Measurements from ENCODE around the gene DMWD.
"Not testable (repeated sequence)": the region's sequence is repeated elsewhere in the genome, so short reads cannot be mapped to it uniquely, and the experiment has no call there.

The DMWD gene

GRCh38 chr19:45817010-45817724, 24.5 kb upstream of the DMWD start:
- DNase-seq (ENCODE audit: low read depth in 2 of 3, low spot score in 2 of 3) = peak; percentile 80 to 99 (median 95)

DNA sequence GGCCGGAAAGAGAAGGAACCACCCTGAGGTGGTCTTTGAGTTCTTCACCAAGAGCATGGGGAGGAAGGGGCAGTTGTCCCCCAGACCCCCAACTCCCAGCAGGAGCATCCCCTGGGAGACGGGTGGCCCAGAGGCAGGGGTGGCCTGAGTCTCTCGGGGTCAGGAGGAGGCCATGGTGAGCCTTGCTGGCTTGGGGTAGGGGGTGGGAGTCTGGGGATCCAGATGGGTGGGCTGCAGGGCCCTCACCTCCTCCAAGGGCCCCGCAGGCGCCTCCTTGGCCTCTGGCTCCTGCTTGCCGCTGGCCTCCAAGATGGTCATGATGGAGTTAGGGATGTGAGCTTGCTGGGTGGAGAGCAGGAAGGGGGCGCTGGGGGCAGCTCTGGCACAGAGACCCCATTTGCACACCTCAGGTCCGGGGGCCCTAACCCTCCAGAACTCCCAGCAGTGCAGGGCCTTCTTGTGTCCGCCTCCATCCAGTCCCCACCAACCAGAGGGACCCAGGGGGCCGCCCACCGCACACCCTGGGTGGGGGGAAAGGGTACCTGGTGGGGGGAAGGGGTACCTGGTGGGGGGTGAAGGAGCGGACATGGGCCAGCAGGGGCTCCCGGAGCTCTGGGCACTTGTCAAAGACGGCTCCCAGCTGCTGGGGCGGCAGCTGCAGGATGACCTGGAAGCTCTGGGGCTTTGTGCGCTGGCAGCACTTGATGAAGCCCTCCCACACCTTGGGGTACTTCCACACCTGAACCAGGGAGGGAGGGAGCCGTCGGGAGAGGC, 23.8 kb upstream of the DMWD start:
- DNase-seq (ENCODE audit: low read depth in 2 of 3, low spot score in 2 of 3) = no peak

DNA sequence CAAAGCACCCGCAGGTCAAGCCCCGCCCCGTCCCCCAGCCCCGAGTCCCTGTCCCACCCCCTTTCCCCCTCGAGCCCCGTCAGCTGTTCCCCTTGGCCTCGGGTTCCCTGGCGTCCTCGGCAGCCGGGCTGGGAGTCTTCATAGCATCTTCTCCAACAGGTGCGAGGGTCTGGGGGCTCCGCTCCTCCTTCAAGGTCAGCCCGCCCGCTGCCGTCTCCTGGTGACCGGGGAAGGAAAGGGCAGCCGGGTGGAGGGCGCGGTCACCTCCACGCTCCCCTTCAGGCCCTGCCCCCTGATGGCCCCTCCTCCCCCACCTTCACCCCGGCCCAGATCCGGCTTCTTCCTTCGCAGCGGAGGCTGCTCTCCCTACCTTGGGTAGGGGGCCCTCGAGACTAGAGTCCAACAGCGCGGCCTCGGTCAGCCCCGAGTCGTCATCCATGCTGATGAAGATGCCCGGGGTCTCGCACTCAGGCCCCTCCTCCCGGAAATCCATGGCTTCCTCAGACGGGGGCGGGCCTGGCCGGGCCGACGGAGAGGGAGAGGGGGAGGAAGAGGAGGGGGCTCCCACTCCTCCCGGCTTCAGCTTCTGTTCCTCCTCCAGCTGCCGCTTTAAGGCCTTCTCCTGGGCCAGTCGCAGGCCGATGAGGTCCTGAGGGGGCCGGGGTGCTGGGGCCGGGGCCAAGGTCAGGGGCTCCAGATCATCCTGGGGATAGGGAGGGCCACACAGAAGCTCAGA, 23.0 kb upstream of the DMWD start:
- DNase-seq (ENCODE audit: low read depth in 2 of 3, low spot score in 2 of 3) = no peak

GRCh38 chr19:45814851-45815480, 22.3 kb upstream of the DMWD start, which contains the start of gene RSPH6A:
TSS of gene RSPH6A (minus strand) at chr19:45815308. CDS start at chr19:45815176, 132 bp downstream.
- DNase-seq (ENCODE audit: low read depth in 2 of 3, low spot score in 2 of 3) = no peak

DNA sequence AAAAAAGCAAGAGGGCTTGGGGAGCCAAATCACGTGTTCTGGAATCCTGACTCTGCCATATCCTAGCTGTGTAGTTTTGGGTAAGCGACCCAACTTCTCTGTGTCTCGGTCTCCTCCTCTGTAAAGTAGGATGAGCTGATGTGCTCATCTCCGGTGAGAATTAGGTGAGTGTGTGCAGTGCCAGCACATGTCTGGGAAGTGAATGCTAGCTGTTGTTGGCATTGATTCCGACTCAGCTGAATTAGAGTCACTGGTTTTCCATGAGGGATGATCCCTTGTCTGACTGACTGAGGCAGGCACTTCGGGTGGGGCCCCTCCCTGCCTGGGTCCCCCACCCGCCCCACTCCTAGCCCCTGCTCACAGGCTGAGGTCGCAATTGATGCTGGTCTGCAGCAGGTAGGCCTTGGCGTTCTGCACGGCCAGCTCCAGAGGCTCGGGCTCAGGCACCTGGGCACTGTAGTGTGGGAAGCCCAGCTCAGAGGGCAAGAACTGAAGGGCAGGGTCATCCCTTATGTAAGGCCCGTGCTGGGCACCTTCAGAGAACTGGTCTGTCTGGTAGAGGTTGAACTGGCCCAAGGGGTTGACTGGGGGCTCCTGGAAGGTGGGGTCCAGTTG, 21.6 kb upstream of the DMWD start:
- no peak for DNase-seq (ENCODE audit: low read depth in 2 of 3, low spot score in 2 of 3)

- DNase-seq (ENCODE audit: low read depth in 2 of 3, low spot score in 2 of 3) = no peak
These were observed 19.7 kb upstream of the DMWD start for GRCh38 chr19:45812297-45812696.

DNA sequence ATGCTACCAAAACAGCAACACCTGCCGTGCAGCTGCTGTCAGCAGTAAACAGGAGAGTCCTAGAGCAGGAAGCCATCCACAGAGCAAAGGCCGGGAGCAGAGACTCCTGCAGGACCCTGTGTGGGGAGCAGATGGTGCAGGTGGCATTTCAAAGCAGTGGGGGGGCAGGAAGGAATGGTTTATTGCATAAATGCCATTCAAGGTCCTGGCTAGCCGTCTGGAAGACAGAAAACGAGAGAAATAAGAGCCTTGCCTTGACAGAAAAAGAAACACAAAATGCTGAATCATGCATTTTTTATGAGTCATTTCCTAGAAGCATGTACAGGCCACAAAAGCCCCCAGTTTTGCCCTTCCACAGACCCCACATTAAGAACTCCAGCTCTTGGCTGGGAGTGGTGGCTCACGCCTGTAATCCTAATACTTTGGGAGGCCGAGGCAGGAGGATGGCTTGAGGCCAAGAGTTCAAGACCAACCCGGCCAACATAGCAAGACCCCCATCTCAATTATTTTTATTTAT, 17.1 kb upstream of the DMWD start:
- no peak for DNase-seq (ENCODE audit: low read depth in 2 of 3, low spot score in 2 of 3)

DNA sequence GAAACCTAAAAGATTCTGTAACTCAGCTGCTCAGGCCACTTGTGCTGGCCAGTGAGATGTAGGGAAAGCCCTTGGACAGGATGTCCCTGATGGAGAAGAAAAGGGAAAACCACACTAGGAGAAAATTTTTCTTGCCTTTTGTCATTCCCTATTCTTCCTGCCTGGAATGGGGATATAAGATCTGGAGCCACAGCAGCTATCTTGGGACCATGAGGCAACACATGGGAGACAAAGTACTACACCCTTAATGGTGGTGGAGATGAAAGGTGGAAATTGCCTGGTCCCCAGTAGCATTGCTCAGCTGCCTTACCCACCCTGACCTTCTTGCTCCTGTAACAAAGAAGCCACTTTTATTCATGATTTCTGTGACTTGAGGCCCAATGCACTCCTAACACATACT, 13.1 kb upstream of the DMWD start:
- DNase-seq (ENCODE audit: low read depth in 2 of 3, low spot score in 2 of 3) = no peak

DNA sequence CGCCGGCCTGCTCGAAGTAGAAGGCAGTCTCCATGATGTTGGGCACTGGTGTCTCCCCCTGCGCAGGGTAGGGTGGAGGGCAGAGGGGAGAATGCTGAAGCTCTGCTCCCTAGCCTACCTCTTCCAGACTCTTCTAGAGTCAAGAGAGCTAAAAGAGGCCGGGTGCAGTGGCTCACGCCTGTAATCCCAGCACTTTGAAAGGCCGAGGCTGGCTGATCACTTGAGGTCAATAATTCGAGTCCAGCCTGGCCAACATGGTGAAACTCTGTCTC, 12.2 kb upstream of the DMWD start:
- DNase-seq (ENCODE audit: low read depth in 2 of 3, low spot score in 2 of 3) = no peak

- DNase-seq (ENCODE audit: low read depth in 2 of 3, low spot score in 2 of 3) = no peak
These were observed 11.7 kb upstream of the DMWD start for GRCh38 chr19:45804140-45804958.

DNA sequence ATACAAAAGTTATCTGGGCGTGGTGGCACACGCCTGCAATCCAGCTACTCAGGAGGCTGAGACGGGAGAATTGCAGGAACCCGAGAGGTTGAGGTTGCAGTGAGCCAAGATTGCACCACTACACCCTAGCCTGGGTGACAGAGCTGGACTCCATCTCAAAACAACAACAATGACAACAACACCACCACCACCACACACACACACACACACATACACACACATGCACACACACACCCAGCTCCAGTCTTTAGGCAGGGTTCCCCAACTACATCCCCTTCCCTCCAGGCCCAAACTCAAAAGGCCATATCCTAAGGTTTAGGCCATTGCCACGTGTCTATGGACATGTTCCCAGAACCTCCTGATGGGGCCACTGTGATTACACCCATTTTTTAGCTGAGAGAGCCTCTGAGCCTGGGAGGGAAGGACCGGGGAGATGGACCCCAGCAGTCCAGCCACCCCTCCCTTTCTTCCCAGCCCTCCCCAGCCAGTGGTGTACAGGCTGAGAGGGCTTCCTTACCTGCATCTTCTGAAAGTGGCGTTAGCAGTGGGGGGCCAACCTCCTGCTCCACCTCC, 9.0 kb upstream of the DMWD start:
- no peak for DNase-seq (ENCODE audit: low read depth in 2 of 3, low spot score in 2 of 3)

DNA sequence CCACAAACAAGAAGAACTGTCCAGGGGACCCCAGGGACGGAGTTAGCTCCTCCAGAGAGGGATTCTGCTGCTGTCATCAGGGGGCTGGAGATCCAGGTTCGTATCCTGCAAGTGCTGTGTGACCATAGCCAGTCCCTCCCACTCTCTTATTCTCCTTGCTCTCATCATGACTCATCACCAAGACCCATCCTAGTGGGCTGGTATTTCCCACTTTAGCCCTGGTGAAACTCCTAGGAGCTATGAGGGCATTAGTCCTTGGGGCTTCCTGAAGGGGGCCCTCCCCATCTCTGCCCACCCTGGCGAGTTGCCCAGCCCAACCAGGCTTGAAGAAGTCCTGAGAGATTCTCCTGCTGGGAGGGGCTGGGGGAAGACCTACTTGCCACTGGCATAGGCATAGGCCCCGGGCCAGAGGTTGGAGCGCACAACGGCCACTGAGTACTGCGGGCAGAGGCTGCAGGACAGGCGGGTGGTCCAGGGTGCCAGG, 7.5 kb upstream of the DMWD start:
- DNase-seq (ENCODE audit: low read depth in 2 of 3, low spot score in 2 of 3) = no peak

DNA sequence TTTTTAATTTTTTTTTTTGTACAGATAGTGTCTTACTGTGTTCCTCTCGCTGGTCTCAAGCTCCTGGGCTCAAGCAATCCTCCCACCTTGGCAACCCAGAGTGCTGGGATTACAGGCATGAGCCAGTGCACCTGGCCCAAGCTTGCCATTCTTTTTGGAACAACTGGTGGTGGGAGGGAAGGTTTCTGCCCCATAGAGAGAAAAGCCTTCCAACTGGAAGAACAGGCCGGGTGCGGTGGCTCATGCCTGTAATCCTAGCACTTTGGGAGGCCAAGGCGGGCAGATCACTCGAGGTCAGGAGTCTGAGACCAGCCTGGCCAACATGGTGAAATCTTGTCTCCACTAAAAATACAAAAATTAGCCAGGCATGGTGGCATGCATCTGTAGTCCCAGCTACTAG, 6.9 kb upstream of the DMWD start:
- DNase-seq (ENCODE audit: low read depth in 2 of 3, low spot score in 2 of 3) = not testable (repeated sequence)

DNA sequence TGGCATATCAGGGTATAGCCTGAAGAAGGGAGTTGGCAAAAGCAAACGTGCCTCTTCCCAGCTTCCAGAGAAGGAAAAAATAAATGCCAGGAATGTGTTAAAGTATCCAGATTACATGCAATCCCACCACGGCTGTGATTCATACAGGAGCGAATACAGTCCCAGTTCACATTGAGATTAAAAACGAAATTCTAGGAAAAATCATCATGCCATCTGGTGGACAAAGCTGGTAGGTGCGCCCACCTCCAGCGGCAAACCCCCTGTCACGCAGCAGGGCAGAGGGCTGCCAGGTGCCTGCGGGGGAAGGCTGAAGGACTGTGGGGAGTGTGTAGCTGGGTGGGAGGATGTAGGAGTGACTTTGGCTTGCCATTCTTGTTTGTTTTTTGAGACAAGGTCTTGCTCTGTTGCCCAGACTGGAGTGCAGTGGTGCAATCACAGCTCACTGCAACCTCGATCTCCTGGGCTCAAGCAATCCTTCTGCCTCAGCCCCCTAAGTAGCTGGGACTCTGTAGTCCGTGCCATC, 6.4 kb upstream of the DMWD start:
- DNase-seq (ENCODE audit: low read depth in 2 of 3, low spot score in 2 of 3) = no peak

- no peak for DNase-seq (ENCODE audit: low read depth in 2 of 3, low spot score in 2 of 3)
These were observed 2.0 kb upstream of the DMWD start for GRCh38 chr19:45794627-45795026.

DNA sequence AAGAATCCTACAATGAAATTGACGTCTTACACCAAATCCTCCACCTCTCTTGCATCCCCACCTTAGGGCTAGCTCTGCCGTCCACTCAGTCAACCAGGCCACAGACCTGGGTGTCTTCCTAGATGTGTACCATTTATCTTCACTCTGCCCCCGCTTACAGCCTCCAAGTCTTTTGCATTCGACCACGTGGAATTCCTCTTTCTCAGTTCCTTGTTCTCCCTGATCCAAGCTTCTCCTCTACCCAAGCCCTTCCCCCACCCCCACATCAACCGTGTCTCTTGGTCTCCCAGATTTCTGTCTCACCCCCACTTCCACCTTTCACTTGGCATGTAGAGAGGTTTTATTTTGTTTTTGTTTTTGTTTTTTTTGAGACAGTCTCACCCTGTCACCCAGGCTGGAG, 1.2 kb upstream of the DMWD start:
- no peak for DNase-seq (ENCODE audit: low read depth in 2 of 3, low spot score in 2 of 3)

DNA sequence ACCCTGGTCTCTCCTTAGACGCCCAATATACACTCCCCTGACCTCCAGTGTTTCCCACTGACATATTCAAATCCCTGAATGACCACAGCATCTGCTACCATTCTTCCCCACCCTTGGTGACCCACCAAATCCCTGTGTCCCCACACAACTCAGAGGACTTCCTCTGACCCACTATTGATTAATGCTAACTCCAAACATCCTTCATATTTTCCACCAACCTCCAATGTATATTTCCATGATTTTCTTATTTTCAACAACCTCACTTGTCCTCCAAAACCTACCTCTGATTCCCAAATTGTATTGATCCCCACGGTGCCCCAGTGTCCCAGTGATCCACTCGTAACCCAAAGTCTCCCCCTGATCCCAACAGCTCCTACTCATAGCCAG, 526 bp upstream of the DMWD start:
- DNase-seq (ENCODE audit: low read depth in 2 of 3, low spot score in 2 of 3) = no peak

GRCh38 chr19:45791744-45792469, 738 bp downstream of the DMWD start:
- no peak for DNase-seq (ENCODE audit: low read depth in 2 of 3, low spot score in 2 of 3)

- DNase-seq (ENCODE audit: low read depth in 2 of 3, low spot score in 2 of 3) = no peak
These were observed 1.7 kb downstream of the DMWD start for GRCh38 chr19:45790942-45791341.

Data from activated CD8-positive, alpha-beta memory T cell treated with anti-CD3 and anti-CD28 coated beads for 48 hours (primary cell).